HEK293T (cell line): ENCODE results near the gene ANOS1.

Experiments used
- BHLHE40 ChIP-seq: fragments of 450-650 bp; IDR thresholded peaks from 2 replicates; pipeline ENCODE4 v1.6.1; 2016; ENCODE audit warnings: mild to moderate bottlenecking, moderate library complexity, borderline replicate concordance
- ELF4 ChIP-seq: fragments of 450-650 bp; IDR thresholded peaks from 2 replicates; pipeline ENCODE4 v1.6.1; 2017; ENCODE audit warnings: antibody characterized with exemption
- FOXA1 ChIP-seq: fragments of 450-650 bp; IDR thresholded peaks from 2 replicates; pipeline ENCODE4 v1.6.1; 2016; ENCODE audit warnings: mild to moderate bottlenecking
- FOXM1 ChIP-seq: fragments of 450-650 bp; IDR thresholded peaks from 2 replicates; pipeline ENCODE4 v1.6.1; 2017; ENCODE audit warnings: mild to moderate bottlenecking, borderline replicate concordance
- L3MBTL2 ChIP-seq: fragments of 450-650 bp; conservative IDR thresholded peaks from 2 replicates; pipeline ENCODE4 v1.6.1; 2016; ENCODE audit warnings: mild to moderate bottlenecking
- NFRKB ChIP-seq: fragments of 450-650 bp; IDR thresholded peaks from 2 replicates; pipeline ENCODE4 v1.6.1; 2016; ENCODE audit warnings: mild to moderate bottlenecking, moderate library complexity
- TARDBP ChIP-seq: fragments of 450-650 bp; IDR thresholded peaks from 2 replicates; pipeline ENCODE4 v1.6.1; 2016
- ZNF384 ChIP-seq: fragments of 450-650 bp; IDR thresholded peaks from 2 replicates; pipeline ENCODE4 v1.6.1; 2016

DNA sequence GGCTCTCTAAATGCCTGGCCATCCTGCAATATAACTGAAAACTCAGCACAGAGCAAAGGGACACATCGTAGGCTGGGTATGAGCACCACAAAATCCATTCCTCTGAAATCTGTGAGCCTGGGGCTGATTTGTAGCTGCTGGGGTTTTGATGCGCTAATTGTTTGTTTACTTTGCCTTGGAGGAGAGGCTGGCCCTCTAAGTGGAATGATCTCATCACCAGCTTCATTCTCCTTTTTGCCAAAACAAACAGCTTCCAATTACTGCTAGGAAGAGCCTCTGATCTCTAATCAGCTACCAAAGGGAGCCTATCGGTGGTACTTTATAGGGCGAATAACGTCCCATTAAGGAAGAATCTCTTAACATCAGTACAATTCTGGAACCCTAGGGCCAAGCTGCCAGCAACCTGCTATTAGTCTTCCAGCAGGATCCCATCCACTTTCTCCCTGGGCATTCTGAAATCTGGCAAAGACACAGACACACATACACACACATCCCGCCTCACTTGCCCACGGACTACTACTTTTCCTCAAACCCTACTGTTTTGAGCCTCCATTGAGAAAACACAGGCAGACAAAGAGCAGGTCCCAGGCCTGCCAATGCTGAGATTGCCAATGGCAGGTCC, 5.8 kb downstream of the ANOS1 start:
- TF ChIP-seq FOXA1, result no peak
- TF ChIP-seq TARDBP, result no peak
- TF ChIP-seq L3MBTL2, result no peak
- TF ChIP-seq ZNF384, result no peak
- TF ChIP-seq NFRKB, result no peak
- TF ChIP-seq BHLHE40, result no peak
- TF ChIP-seq ELF4, result no peak
- TF ChIP-seq FOXM1, result no peak
